Kidney epithelial cell (primary cell): Measurements from ENCODE around the gene DLGAP1. TPM values are rescaled to one million over a fixed set of nuclear protein-coding genes. Genes with fewer than 3 reads are reported as not detected.

Experiments used
- DNase-seq: peaks from one replicate; pipeline ENCODE4 v3.0.0-alpha.2; 2010; ENCODE audit warnings: low read depth
- H3K27me3 ChIP-seq: 2 replicates; pipeline ENCODE4 v1.6.0; 2011; ENCODE audit warnings: low read length; ENCODE audit not compliant: control insufficient read depth, insufficient read depth
- H3K36me3 ChIP-seq: 2 replicates; pipeline ENCODE4 v1.5.1; 2011; ENCODE audit warnings: low read length; ENCODE audit not compliant: control insufficient read depth, insufficient read depth
- H3K4me3 ChIP-seq: 2 replicates; pipeline ENCODE4 v1.5.1; 2011; ENCODE audit warnings: low read depth, mild to moderate bottlenecking, control low read depth, low read length
- total RNA-seq: library from RNA; depleted of rRNA; stranded (reverse); fragments of >200 nt; gene quantifications from 2 replicates; pipeline ENCODE4 v1.2.3, GENCODE V29; 2015
- TF ChIP-seq, protein P1 (sequence below): IDR thresholded peaks from 2 replicates; pipeline ENCODE4 v1.5.1; 2011; ENCODE audit warnings: mild to moderate bottlenecking, moderate library complexity, low read length, control low read depth, inconsistent platforms; ENCODE audit not compliant: insufficient read depth, poor library complexity, severe bottlenecking

DLGAP1 gene
- total RNA-seq, 1 donor from 2014 or later: 2.6 TPM

DNA sequence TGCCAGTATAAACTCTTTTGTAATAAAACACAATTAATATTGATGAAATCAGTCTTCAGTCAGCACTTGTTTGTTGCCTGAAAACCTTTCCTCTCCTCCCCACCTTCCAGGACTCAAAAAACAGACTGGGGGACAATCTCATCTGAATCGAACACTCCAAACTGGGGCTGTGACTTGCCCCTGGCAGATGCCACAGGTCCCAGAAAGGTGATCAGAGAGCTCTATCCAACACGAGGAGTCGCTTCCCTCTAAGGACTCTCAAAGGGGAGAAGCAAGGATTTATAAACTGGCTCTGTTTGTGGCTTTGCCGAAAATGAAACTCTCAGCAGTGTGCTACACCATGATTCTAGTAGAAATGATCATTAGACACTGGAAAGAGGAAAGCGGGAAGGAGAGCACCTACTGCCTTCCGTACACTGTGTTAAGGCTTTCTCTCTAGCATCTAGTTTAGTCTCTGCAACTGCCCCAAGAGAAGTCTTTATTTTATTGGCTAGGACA, 805.9 kb downstream of the DLGAP1 start:
- DNase-seq: no peak

DNA sequence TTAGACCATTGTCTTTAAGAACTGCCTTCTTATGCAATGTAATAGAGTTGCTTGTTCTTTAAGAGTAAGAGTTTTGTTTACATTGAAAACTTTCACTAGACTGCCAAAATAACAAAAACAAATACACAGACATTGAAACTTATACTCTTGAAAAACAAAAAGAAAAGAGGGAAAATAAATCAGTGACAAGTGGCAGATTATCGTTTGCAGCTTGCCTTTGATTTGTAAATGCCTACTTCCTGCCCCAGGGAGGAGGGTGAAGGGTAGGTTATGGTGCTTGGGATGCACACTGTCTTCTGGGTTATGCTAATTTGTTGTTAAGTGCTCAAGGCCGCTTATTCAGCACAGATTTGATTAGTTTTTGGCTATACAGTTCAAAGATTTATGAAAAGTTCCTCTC, 806.5 kb downstream of the DLGAP1 start:
- Histone ChIP-seq H3K36me3 (no peaks in the 10 kb centered on the region), H3K4me3 (no peak overlapping the region), H3K27me3 (no peaks in the 10 kb centered on the region)
- DNase-seq: no peak
- TF ChIP-seq, protein P1, sequence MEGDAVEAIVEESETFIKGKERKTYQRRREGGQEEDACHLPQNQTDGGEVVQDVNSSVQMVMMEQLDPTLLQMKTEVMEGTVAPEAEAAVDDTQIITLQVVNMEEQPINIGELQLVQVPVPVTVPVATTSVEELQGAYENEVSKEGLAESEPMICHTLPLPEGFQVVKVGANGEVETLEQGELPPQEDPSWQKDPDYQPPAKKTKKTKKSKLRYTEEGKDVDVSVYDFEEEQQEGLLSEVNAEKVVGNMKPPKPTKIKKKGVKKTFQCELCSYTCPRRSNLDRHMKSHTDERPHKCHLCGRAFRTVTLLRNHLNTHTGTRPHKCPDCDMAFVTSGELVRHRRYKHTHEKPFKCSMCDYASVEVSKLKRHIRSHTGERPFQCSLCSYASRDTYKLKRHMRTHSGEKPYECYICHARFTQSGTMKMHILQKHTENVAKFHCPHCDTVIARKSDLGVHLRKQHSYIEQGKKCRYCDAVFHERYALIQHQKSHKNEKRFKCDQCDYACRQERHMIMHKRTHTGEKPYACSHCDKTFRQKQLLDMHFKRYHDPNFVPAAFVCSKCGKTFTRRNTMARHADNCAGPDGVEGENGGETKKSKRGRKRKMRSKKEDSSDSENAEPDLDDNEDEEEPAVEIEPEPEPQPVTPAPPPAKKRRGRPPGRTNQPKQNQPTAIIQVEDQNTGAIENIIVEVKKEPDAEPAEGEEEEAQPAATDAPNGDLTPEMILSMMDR: no peak

More for the DNA sequence above, 805.9 kb downstream of the DLGAP1 start:
- TF ChIP-seq, protein P1: no peak
- H3K4me3 ChIP-seq: no peak overlapping the region
- no peaks in the 10 kb centered on the region for H3K36me3 ChIP-seq
- no peaks in the 10 kb centered on the region for H3K27me3 ChIP-seq

DNA sequence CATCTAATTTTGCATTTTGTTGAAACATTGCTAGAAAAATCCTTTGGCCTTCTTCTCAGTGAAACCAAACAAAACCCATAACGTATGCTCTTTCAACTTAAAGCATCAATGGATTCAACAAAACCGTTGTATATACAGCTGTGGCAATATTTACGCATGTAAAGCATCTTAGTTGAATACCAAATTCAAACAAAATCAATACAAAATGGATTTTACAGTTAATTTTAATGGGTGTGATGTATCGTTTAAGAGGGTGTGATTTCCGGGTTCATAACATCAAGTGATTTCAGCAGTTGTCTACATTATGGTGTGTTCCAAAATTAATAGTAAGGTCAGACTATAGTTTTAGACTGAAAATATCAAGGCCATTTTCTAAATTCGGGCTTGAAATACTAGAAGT, 806.9 kb downstream of the DLGAP1 start:
- Histone ChIP-seq H3K27me3 (no peaks in the 10 kb centered on the region), H3K36me3 (no peaks in the 10 kb centered on the region), H3K4me3 (no peak overlapping the region)
- TF ChIP-seq, protein P1: no peak
- no peak for DNase-seq

DNA sequence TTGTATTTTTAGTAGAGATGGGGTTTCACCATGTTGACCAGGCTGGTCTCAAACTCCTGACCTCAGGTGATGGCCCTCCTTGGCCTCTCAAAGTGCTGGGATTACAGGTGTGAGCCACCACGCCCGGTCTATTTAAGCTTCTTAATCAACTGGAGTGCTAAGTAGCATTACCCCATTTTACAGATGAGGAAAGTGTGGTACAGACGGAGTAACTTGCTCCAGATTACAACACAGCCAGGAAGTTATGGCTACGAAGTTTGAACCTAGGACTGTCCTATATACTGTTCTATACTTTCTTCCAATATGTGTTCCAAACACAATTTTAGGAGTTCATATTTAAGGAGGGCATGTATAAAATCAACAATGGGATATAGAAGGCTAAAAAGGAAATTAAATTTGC, 807.5 kb downstream of the DLGAP1 start:
- DNase-seq: no peak
- Histone ChIP-seq H3K36me3 (no peaks in the 10 kb centered on the region), H3K27me3 (no peaks in the 10 kb centered on the region), H3K4me3 (no peak overlapping the region)
- TF ChIP-seq, protein P1: no peak

DNA sequence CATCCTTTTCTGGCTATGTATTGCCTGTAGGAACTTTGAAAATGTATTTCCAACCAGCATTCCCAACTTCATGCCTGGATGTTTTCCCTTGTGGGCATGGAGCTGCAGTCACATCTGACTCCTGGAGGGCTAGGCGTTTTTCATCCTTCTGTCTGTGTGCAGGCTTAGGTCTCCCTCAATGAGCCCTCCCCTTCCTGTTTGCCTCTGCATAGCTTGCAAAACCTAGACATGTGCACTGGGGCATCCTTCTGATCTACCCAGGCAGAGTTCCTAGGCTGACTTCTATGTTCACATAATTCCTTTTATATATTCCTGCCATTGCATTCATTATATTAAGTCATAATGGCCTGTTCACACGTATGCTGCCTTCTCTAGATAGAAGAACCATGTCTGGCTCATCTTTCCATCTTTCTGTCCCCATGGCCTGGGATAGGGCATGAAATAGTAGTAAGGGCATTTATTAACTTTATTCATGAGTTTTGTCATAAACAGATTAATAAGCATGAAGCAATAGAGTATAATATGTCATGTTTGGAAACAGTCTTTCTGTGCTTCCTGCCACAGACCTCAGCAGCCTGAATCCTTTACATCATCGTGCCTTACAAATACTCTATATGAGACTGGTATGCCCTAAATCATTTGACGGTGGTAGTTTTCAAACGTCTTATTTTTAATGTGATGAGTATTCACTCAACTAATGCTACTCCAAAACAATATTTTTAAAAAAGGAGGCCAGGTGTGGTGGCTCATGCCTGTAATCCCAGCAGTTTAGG, 809.5 kb downstream of the DLGAP1 start:
- no peaks in the 10 kb centered on the region for H3K27me3 ChIP-seq
- no peak overlapping the region for H3K4me3 ChIP-seq
- no peak for DNase-seq
- no peaks in the 10 kb centered on the region for H3K36me3 ChIP-seq
- TF ChIP-seq, protein P1: no peak

DNA sequence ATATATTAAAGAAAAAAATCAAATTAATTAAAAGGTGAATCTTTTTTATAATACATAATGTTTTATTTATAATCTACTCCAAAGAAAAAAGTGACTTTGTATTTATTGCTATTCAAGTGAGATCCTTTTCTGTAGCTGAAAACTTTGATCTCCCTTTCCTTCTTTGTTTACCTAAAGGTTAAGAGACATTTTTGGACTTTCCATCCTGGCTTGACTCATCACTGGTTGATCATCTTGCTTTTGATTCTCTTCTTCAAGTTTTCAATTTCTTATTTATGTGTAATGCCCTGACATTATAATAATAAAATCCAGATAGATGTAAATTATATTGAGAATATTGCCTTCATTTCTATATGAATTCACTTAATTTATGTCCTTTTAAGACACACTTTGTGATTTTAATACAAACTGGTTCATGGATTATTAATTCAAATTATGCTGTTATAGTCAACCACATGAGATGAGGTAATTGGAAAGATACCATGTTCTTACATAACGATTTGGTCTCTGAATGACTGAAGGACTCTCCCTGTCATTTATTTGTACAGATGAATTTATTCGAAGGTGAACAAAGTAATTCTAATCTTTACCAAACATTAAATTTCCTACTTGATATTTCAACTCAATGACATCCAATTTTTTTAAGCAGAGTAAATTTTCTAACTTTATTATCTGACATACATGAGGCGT, 820.7 kb downstream of the DLGAP1 start:
- TF ChIP-seq, protein P1: no peak
- no peaks in the 10 kb centered on the region for H3K36me3 ChIP-seq
- no peak overlapping the region for H3K4me3 ChIP-seq
- no peak for DNase-seq
- H3K27me3 ChIP-seq: no peaks in the 10 kb centered on the region
